Measurements from ENCODE around the gene KRT80. TPM values are rescaled to one million over a fixed set of nuclear protein-coding genes. Genes with fewer than 3 reads are reported as not detected.

Gene KRT80
- polyA plus RNA-seq, 4 donors: 0.83 to 1.4 (median 1.0) TPM

DNA sequence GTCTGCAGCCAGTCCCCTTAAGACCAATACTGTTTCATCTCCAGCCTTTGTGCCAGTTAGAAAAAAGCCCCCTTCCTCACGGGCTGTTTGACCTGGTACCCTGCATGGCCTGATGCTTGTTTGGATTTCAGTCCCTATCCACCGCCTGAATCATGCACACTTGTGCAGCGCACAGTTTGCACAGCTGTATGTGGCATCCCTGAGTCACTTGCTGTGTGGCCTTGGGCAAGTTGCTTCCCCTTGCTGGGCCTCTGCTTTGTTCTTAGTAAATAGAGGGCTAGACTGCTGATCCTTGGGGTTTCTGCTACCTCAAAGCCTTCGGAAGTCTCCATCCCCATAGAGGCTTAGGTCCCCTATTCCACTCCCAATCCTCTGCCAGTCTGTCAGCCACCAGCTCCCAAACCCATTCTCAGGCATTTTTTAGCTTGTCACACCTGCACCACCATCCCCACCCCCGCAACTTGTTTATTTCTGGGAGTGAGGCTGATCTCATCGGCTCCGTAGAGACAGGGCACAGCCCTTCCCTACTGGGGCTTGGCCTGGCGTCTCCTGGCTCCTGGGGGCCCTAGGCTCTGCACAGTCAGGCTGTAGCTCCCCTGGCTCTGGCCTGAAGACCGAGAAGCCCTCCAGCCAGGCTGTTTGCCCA lies 8.8 kb downstream of the KRT80 start:
- no peak for DNase-seq (ENCODE audit: low read depth in 4 of 4, low spot score in 3 of 4)

GRCh38 chr12:52182384-52182783 lies 9.4 kb downstream of the KRT80 start:
- DNase-seq (ENCODE audit: low read depth in 4 of 4, low spot score in 3 of 4): no peak

- no peak for DNase-seq (ENCODE audit: low read depth in 4 of 4, low spot score in 3 of 4)
Measured at GRCh38 chr12:52181746-52182145, 10.1 kb downstream of the KRT80 start.

GRCh38 chr12:52180971-52181628 lies 10.7 kb downstream of the KRT80 start:
- DNase-seq (ENCODE audit: low read depth in 4 of 4, low spot score in 3 of 4): no peak

DNA sequence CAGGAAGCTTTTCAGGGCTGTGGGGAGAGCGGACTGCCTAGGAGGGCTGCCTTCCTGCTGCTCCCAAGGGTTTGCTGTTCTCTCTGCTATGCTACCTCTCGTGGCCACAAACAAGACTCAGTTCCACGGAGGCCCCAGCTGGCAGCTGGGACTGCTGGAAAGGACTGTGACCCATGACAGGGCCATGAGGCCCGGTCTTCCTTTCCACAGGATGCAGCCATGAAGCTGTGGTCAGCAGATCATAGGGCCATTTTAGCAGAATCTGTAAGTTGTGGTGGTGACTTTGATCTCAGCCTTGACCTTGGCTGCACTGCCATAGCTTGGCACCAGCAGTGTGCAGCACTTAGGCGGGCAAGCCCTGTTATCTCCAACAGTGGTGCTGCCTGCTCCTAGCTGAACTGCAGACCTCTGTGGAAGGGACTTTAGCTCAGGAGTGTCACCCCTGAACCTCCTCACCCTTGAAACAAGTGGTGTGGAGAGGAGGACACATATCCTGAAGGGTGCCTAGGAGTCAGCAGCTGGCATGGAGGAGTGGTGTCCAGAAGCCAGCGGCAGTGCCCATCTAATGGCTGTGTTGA lies 12.3 kb downstream of the KRT80 start:
- no peak for DNase-seq (ENCODE audit: low read depth in 4 of 4, low spot score in 3 of 4)

- DNase-seq (ENCODE audit: low read depth in 4 of 4, low spot score in 3 of 4): no peak
Measured at GRCh38 chr12:52178984-52179383, 12.8 kb downstream of the KRT80 start.

DNA sequence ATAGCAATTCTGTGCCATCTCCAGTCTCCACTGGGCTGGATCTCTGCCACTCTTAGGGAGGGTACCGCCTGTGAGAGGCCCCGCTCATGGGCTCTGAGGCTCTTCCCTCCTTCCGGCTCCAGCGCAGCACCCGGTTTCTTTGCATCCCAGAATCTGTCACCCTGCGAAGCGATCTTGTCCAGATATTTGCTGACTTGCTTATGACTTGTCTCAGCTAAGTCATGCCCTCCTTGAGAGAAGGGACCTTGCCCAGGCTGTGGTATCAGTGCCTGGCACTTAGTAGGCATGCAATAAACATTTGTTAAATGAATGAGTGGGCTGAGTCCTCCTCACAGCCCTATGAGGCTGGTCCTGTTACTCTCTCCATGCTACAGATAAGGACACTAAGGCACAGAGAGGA lies 13.4 kb downstream of the KRT80 start:
- DNase-seq (ENCODE audit: low read depth in 4 of 4, low spot score in 3 of 4): no peak

- no peak for DNase-seq (ENCODE audit: low read depth in 4 of 4, low spot score in 3 of 4)
Measured at GRCh38 chr12:52175371-52176350, 16.2 kb downstream of the KRT80 start.

GRCh38 chr12:52173526-52173925 lies 18.3 kb downstream of the KRT80 start:
- DNase-seq (ENCODE audit: low read depth in 4 of 4, low spot score in 3 of 4): no peak

DNA sequence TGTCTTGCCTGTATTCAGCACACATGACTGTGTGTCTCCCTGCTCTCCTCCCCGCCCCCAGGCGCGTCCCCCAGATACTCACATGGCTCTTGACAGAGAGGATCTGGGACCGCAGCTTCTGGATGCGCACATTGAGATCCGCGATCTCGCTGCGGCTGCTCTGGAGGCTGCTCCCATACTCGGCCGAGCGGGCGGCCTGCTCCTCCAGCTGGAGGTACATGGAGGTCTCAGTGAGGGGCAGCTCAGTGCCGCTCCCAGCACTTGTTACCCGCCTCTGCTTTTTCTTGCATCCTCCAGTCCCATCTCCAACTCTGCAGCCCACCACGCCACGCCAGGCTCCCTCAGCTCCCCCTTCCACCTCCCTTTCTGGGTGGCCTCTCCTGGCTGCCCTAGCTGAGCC lies 18.9 kb downstream of the KRT80 start:
- DNase-seq (ENCODE audit: low read depth in 4 of 4, low spot score in 3 of 4): no peak

DNA sequence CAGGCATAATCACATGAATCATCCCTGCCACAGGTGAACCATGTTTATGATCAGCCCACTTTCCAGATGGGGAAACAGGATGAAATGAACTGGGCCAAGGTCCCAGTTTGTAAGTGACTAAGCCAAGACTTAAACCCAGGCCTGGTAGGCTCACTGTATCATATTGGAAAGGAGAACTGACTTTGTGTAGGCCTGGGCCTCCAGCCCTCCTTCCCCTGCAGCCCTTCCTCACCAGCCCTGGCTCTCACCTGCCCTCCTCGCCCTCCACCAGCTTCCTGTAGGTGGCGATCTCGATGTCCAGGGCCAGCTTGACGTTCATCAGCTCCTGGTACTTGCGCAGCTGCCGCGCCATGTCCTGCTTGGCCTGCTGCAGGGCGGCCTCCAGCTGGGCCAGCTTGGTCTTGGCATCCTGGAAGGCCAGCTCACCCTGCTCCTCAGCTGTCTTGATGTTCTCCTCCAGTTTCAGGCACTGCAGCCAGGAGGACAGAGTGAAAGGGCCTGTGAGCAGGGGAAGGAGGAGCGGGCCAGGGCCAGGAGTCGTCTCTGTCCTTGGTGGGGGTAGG lies 19.8 kb downstream of the KRT80 start:
- no peak for DNase-seq (ENCODE audit: low read depth in 4 of 4, low spot score in 3 of 4)

GRCh38 chr12:52170827-52171226 lies 21.0 kb downstream of the KRT80 start:
- no peak for DNase-seq (ENCODE audit: low read depth in 4 of 4, low spot score in 3 of 4)

DNA sequence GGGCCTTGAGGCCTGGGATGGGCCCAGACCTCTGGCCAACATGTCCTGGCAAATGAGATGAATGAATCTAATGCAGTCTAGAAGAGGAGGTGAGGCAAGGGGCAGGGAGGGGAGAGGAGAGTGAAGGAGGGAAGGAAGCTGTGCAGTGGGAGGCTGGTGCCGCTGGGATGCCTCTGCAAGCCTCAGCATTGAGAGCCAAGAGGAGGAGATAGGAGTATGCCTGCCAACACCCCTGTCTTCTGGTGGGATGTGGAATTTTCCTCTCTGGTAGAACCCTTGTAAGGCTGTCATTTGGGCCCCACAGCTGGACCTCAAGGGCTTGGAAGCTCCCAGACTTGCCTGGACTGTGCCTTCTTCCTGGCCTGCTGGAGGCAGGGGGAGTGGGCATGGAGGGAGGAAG lies 21.9 kb downstream of the KRT80 start:
- no peak for DNase-seq (ENCODE audit: low read depth in 4 of 4, low spot score in 3 of 4)

- no peak for DNase-seq (ENCODE audit: low read depth in 4 of 4, low spot score in 3 of 4)
Measured at GRCh38 chr12:52168019-52168717, 23.6 kb downstream of the KRT80 start.

GRCh38 chr12:52167526-52167925 lies 24.3 kb downstream of the KRT80 start:
- DNase-seq (ENCODE audit: low read depth in 4 of 4, low spot score in 3 of 4): no peak

- DNase-seq (ENCODE audit: low read depth in 4 of 4, low spot score in 3 of 4): no peak
Measured at GRCh38 chr12:52166672-52167071, 25.1 kb downstream of the KRT80 start.

DNA sequence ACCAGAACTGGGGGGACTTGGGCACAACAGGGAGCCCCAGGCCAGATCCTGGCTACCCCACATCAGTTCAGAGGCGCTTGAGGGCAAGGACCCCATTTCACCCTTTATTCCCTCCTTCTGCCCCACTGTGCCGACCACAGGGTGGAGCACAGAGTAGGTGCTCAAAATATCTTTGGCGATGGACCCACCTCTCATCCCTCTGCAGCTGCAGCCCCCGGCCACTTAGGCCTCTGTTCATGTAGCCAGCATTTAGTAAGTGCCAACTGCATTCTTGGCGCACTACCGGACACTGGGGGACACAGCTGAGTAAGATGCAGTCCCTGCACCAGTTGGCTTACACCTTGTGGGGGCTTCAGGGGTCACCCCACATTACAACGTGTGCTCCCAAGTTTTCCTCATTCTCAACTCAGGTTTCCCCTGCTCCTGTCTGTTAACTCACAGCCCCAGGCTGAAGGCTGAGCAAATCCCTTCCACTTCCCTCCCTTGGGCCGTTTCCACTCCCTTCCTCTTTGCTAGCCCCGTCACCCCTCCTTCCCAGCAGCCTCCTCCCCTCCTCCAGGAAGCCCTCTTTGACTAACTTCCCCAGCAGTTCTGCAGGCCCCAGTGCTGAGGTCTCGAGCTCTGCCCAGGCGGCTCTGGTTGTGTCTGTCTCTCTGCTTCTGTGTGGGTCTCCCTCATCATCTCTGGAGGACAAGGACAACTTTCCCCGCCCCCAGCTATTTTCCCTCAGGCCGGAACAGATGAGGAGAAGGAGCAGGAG lies 26.5 kb downstream of the KRT80 start:
- DNase-seq (ENCODE audit: low read depth in 4 of 4, low spot score in 3 of 4): no peak

DNA sequence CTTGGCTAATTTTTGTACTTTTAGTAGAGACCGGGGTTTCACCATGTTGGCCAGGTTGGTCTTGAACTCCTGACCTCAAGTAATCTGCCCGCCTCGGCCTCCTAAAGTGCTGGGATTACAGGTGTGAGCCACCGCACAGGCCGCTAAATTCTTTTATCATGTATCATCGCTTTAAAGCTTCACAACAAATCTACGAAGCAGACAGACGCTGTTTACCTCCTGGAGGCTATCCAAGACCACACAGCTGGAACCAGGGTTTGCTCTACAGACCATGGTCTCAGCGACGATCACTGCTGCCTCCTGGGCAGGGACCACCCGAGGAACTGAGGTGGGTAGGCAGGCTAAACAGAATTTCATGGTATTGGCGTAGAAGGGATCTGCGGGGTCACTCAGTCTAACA lies 27.2 kb downstream of the KRT80 start:
- no peak for DNase-seq (ENCODE audit: low read depth in 4 of 4, low spot score in 3 of 4)

- DNase-seq (ENCODE audit: low read depth in 4 of 4, low spot score in 3 of 4): no peak
Measured at GRCh38 chr12:52162981-52163380, 28.8 kb downstream of the KRT80 start.

Data from right renal pelvis (tissue), 4 donors.